ENCODE results near the gene TMED8. TPM values are rescaled to one million over a fixed set of nuclear protein-coding genes. Genes with fewer than 3 reads are reported as not detected.

Gene TMED8
- total and polyA plus RNA-seq, 7 donors: 1.8 to 15.3 (median 13.6) TPM

DNA sequence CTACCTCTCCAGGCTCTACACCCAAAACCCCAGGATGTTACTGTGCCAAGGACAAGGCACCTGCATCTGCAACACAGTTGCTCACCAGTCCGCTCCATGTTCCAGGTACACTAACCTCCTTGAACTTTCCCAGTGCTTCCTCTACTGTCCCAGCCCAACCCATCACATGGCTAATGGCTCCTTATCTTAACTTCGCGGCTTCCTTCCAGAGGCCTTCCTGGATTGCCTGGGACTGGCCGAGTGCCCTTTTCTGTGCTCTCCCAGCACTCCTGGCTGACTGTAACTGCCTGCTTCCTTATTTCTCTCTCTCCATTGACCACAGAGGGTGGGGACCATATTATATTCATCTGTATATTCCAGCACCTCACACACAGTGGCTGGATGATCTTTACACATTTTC, 77.1 kb downstream of the TMED8 start:
- intact Hi-C loops (cut with DNase I): loop anchor here (2.0 kb wide), 1 partner anchor 17 kb away; no protein-coding TSS in a partner anchor
- Histone ChIP-seq H3K36me3 (peaks cover 8 to 76% (median 12%) of the 10 kb centered on the region in 4 donors), H3K27me3 (no peaks in the 10 kb centered on the region), H3K4me1 (peaks cover 0 to 15% (median 2%) of the 10 kb centered on the region in 4 donors), H3K27ac (no peak overlapping the region), H3K9me3 (no peaks in the 10 kb centered on the region), H3K4me3 (no peak overlapping the region)
- WGBS, 2 donors: 14 to 66% methylated on average over 4 of the region's 4 CpGs
- DNase-seq: no peak
- TF ChIP-seq EP300 (IDR thresholded peaks at IDR 0.05): no peak
- no peak for TF ChIP-seq POLR2A (IDR thresholded peaks at IDR 0.05)
- TF ChIP-seq POLR2AphosphoS5 (IDR thresholded peaks at IDR 0.05): no peak
- TF ChIP-seq, protein P1, sequence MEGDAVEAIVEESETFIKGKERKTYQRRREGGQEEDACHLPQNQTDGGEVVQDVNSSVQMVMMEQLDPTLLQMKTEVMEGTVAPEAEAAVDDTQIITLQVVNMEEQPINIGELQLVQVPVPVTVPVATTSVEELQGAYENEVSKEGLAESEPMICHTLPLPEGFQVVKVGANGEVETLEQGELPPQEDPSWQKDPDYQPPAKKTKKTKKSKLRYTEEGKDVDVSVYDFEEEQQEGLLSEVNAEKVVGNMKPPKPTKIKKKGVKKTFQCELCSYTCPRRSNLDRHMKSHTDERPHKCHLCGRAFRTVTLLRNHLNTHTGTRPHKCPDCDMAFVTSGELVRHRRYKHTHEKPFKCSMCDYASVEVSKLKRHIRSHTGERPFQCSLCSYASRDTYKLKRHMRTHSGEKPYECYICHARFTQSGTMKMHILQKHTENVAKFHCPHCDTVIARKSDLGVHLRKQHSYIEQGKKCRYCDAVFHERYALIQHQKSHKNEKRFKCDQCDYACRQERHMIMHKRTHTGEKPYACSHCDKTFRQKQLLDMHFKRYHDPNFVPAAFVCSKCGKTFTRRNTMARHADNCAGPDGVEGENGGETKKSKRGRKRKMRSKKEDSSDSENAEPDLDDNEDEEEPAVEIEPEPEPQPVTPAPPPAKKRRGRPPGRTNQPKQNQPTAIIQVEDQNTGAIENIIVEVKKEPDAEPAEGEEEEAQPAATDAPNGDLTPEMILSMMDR (IDR thresholded peaks at IDR 0.05): no peak

DNA sequence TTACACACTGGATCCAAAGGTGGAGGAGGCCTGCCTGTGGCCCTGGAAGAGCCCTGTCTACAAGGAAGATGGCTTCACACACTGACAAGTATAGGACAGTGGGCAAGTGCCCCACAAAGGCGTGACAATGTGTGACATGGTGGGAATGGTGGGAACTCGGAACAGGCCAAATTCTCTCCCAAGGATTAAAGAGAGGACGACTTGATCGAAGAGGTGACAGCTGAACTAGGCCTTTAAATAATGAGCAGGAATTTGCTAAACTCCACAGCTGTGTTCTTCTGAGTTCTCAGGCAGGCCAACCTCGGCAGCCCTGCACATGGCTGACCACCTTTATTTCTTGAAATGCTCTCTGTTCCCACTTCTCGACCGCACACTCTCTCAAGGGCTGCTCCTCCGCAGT, 80.0 kb downstream of the TMED8 start:
- TF ChIP-seq POLR2AphosphoS5 (IDR thresholded peaks at IDR 0.05): no peak
- no peak for TF ChIP-seq EP300 (IDR thresholded peaks at IDR 0.05)
- TF ChIP-seq, protein P1 (IDR thresholded peaks at IDR 0.05): no peak
- no peak for TF ChIP-seq POLR2A (IDR thresholded peaks at IDR 0.05)
- intact Hi-C loops (cut with DNase I): no loop called here
- Histone ChIP-seq H3K27me3 (no peaks in the 10 kb centered on the region), H3K27ac (no peak overlapping the region), H3K36me3 (peaks cover 8 to 69% (median 14%) of the 10 kb centered on the region in 4 donors), H3K4me1 (peaks cover 0 to 6% (median 2%) of the 10 kb centered on the region in 4 donors), H3K4me3 (no peak overlapping the region), H3K9me3 (no peaks in the 10 kb centered on the region)
- DNase-seq: no peak
- WGBS, 2 donors: 92 to 94% methylated on average over 8 of the region's 8 CpGs

DNA sequence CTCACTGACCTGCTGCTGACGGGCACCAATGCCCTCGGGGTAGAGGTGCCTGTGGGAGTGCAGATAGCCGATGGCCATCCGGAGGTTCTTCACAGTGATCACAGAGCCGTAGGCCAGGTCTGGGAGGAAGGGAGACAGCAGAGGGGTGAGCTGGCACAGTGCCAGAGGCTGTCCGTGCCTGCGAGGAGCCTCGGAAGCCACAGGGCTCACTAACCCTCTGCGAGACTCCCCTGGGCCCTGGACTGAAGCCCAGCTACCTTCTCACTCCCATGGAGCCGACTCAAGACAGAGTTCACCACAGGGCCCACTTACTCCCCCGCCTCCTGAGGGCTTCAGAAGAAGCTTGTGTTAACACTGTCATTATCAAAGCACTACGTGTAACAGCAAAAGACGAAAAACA, 80.7 kb downstream of the TMED8 start:
- H3K27ac ChIP-seq: no peak overlapping the region
- WGBS, 2 donors: 87 to 90% methylated on average over 13 of the region's 13 CpGs
- H3K36me3 ChIP-seq: peaks cover 8 to 71% (median 14%) of the 10 kb centered on the region in 4 donors

DNA sequence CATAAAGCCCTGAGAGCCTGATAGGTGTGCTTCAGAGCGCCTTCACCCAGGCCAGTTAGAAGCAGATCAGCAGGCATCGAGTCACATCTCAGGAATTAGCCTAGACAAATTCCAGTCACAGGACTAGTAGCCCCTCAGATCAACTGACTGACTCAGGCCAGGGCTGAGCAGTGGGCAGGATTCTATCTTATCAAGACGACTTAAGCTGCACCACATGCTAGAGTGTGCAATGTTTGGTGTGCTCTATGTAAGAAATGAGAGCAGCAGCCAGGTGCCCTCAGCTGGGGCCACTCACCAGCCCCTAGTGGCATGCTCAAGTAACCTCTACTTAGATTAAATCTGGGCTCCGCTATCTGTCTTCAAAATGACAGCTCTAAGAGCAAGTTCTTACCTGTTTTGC, 86.2 kb downstream of the TMED8 start:
- Histone ChIP-seq H3K27ac (no peak overlapping the region), H3K4me1 (no peaks in the 10 kb centered on the region), H3K9me3 (no peaks in the 10 kb centered on the region), H3K4me3 (no peak overlapping the region), H3K36me3 (peaks cover 5 to 77% (median 28%) of the 10 kb centered on the region in 4 donors), H3K27me3 (no peaks in the 10 kb centered on the region)
- TF ChIP-seq, protein P1 (IDR thresholded peaks at IDR 0.05): no peak
- no peak for TF ChIP-seq POLR2A (IDR thresholded peaks at IDR 0.05)
- TF ChIP-seq EP300 (IDR thresholded peaks at IDR 0.05): no peak
- no peak for TF ChIP-seq POLR2AphosphoS5 (IDR thresholded peaks at IDR 0.05)
- 93 to 97% methylated on average over 4 of the region's 4 CpGs for WGBS, 2 donors
- DNase-seq: no peak
- intact Hi-C loops (cut with DNase I): no loop called here

More for the DNA sequence above, 80.7 kb downstream of the TMED8 start:
- Histone ChIP-seq H3K9me3 (no peaks in the 10 kb centered on the region), H3K4me3 (no peak overlapping the region), H3K4me1 (peaks cover 0 to 1% (median under 1%) of the 10 kb centered on the region in 4 donors), H3K27me3 (no peaks in the 10 kb centered on the region)
- DNase-seq: no peak
- TF ChIP-seq, protein P1 (IDR thresholded peaks at IDR 0.05): no peak
- TF ChIP-seq POLR2AphosphoS5 (IDR thresholded peaks at IDR 0.05): no peak
- no peak for TF ChIP-seq POLR2A (IDR thresholded peaks at IDR 0.05)
- intact Hi-C loops (cut with DNase I): no loop called here

DNA sequence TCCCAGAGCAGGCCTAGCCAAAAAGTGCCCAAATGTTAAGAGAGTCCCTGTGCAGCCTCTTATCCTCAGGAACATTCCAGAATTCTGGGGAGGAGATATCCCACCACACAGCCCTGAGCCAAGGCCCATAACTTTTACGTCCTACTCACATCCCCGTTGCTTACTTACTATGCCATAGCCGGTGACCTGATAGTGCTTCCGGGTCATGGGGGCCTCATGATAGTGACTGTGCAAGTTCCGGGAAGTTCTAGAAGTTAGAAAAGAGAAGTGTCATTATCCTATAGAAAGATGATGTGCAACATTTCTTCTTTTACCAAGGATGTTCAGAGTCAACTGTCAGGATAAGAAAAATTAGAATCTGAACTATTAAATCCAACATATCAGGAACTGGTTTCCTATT, 90.3 kb downstream of the TMED8 start:
- intact Hi-C loops (cut with DNase I): no loop called here
- Histone ChIP-seq H3K27ac (no peak overlapping the region), H3K9me3 (no peaks in the 10 kb centered on the region), H3K4me1 (no peaks in the 10 kb centered on the region), H3K27me3 (no peaks in the 10 kb centered on the region), H3K4me3 (no peak overlapping the region), H3K36me3 (peaks cover 10 to 92% (median 51%) of the 10 kb centered on the region in 4 donors)
- DNase-seq: no peak
- 94 to 96% methylated on average over 5 of the region's 5 CpGs for WGBS, 2 donors
- TF ChIP-seq, protein P1 (IDR thresholded peaks at IDR 0.05): no peak
- TF ChIP-seq POLR2AphosphoS5 (IDR thresholded peaks at IDR 0.05) (no peak), EP300 (IDR thresholded peaks at IDR 0.05) (no peak), POLR2A (IDR thresholded peaks at IDR 0.05) (no peak)

All from sigmoid colon (tissue), 7 donors.